Stimulated activated CD8-positive, alpha-beta memory T cell treated with anti-CD3 and anti-CD28 coated beads, Interleukin-4, amount 100 ng/mL, for 4 hours (primary cell): ENCODE results near the gene PEX5L.
"Not testable (repeated sequence)": the region's sequence is repeated elsewhere in the genome, so short reads cannot be mapped to it uniquely, and the experiment has no call there.

Source experiments
- DNase-seq, 2 donors: peaks; one replicate each; pipeline ENCODE4 v3.0.0-alpha.2; 2020; ENCODE audit warnings: low read depth in 2 of 2, low spot score in 1 of 2

PEX5L gene

DNA sequence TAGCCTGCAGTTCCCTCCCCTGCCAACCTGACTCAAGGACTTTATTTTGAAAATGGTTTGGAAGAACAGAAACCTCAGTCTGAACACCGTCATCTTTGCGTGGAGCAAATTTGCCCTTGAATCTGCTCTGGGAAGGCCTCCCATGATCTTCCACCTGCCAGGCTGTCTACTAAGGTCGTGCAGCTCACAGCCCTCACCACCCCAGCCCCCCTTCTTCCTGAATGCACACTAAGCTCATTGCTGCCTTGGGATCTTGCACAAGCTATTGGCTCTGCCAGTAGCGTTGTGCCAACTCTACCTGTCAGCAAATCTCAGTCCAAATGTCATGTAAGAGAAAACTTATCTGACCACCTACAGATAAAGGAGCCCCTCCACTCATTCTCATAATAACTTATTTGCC is 242.4 kb downstream of the PEX5L start:
- DNase-seq = no peak

DNA sequence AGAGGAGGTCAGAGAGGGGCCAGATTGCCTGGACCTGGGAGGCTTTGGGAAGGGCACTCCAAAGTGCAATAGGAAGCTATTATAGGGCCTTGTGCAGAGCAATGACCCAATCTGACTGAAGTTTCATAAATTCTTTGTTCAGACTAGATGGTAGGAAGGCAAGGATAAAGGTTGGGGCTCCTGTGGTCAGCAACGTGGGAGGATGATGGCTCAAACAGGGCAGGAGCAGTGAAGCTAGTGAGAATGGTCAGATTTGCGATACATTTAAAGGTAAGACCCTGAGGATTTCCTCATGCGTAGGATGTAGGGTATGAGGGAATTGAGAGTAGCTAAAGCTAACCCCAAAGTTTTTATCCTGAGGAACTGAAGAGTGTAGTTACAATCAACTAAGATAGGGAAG is 244.9 kb downstream of the PEX5L start:
- no peak for DNase-seq

DNA sequence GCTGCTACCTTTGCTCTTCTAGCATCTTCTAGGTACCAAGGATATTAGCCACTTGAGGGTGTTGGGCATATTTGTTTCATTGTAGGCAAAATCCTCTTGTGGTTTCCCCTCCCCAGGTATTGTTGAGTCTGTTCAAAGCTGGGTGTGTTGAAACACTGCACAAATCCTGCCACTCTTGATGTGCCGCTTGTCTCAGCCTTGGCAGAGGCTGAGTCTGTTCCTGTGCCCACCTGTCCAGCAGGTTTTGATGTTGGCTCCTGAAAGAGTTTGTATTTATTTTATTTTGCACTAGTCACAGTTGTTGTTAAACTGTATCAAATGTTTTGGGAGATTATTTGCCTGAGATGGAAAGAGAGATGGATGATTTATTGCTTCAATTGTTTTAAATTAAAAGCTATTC is 247.7 kb downstream of the PEX5L start:
- no peak for DNase-seq

DNA sequence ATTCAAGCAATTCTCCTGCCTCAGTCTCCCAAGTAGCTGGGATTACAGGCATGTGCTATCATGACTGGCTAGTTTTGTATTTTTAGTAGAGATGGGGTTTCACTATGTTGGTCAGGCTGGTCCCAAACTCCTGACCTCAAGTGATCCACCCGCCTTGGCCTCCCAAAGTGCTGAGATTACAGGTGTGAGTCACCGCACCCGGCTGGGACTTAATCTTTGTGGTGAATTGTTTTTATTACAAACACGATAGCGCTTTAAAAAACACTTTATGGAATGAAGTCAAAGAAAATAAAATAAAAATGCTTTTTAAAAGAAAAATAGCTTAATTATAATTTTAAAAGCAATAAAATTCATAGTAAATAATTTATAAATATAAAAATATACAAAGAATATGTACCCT is 253.9 kb downstream of the PEX5L start:
- DNase-seq = not testable (repeated sequence)

DNA sequence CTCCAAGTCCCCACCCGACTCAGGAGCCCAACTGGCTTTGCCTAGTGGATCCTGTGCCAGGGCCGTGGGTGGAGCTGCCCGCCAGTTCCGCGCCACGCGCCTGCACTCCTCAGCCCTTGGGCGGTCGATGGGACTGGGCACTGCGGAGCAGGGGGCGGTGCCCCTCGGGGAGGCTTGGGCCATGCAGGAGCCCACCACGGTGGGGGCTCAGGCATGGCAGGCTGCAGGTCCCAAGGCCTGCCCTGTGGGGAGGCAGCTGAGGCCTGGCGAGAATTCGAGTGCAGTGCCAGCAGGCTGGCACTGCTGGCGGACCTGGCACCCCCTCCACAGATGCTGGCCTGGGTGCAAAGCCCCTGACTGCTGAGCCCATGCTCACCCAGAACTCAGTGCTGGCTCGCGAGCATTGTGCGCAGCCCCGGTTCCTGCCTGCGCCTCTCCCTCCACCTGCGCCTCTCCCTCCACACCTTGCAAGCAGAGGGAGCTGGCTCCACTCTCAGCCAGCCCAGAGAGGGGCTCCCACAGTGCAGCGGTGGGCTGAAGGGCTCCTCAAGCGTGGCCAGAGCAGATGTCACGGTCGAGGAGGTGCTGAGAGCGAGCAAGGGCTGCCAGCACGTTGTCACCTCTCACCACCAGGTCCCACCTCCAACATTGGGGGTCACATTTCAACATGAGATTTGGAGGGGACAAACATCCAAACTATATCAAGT is 261.2 kb downstream of the PEX5L start:
- no peak for DNase-seq

DNA sequence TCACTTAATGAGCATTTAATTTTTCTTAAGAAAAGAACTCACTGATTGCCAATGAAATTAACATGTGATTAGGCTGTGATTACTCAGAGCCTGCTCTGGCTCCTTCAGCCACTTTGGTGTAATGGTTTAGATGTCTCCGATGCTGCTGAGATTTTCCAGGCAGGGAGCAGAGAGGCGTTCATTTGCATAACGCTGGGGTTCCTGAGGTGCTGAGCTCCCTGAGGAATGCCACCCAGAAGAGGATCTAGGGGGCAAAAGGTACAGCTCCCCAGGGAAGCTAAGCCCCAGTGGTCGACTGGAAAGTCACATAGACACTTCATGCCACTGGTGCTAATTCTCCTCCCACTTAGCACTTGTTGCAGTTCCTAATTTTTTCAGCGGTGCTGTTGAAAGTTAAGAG is 264.4 kb downstream of the PEX5L start:
- DNase-seq = no peak

DNA sequence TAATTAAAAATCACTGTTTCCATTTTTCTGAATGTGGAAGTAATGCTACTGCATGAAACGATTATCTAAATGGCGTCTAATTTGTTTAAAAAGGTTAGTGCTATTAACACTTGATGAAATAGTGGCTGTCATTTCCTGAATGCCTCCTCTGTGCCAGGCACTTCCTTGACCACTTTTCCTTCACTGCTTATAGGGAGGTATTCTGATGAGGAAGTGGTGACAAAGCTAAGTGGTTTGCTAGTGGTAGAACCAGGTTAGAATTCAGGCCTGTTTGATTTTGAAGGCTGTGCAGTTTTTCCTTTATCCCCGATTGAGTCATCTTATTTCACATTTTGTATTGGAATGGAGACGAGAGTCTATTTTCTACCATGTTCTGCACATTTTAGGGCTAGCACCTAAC is 264.9 kb downstream of the PEX5L start:
- DNase-seq = no peak

DNA sequence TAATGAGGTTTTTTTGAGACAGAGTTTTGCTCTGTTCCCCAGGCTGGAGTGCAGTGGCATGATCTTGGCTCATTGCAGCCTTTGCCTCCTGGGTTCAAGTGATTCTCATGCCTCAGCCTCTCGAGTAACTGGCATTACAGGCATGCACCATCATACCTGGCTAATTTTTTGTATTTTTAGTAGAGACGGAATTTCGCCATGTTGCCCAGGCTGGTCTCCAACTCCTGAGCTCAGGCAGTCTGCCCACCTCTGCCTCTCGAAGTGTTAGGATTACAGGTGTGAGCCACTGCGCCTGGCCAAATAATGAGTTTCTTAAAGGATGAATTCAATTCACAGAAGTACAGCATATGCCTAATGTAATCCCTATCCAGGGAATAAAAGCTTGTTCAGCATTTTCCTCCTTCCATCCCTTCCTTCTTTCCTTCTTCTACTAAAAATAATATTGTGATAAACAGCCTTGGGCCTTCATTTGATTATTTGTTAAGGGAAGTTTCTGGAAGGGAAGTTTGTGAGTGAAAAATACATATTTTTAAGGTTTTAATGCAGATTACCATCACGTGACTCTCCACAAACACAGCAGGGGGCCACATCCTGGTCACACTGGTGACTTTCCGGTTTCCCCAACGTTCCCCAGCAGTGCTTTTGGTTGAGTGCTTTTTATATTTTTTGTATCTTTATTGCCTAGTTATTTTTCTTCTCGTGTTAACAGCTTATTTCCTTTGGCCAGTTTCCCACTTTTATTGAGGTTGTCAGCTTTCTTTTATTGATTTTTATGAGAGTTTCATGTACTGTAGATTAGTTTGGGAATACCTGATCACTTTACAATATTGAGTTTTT is 267.1 kb downstream of the PEX5L start:
- DNase-seq = no peak

DNA sequence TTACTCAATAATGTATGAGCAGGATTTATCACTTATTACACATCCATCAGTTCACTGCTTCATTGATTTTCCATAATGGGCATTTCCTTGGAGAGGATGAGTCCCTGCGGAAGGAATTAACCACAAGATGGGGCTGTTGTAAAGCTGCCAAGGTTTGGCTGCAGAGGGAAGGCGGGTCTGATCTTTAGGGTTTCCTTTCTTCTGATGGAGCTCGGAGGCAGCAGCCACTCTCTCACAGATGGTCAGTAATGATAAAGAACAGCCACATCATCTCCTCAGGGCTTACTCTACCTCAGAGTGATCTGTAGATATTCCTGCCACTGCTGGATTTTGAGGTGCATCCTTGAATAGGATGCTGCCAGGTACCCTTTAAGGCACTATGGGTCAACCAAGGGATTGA is 268.7 kb downstream of the PEX5L start:
- no peak for DNase-seq

DNA sequence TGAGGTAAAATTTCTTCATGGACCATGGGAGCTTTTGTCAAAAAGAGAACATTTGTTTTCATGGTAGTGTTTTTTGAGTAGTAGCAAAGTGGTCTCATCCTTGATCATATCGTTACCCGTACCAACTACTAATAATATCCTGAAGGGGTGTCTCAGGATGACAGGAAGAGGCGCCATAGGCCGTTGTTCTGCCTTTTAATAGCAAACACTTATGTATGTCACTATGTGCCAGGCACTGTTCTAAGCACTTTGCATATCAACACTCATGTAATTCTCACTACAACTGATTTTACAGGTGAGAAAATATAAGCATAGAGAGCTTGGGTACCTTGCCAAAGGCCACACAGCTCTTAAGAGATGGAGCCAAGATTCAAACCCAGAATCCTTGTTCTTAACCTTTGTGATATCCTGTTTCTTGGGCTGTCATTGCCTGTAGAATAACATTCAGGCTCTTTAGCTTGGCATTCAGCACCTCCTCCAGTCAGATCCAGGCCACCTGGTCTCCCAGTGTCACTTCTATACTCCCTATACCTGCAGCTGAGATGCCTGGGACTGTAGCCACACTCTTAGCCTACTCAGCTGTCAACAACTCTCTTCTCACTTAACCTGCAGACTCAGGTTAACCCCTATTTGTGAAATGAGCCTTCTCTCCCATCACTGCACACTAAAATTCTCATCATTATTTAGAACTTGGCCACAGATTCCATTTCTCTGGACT is 270.2 kb downstream of the PEX5L start:
- DNase-seq = no peak

DNA sequence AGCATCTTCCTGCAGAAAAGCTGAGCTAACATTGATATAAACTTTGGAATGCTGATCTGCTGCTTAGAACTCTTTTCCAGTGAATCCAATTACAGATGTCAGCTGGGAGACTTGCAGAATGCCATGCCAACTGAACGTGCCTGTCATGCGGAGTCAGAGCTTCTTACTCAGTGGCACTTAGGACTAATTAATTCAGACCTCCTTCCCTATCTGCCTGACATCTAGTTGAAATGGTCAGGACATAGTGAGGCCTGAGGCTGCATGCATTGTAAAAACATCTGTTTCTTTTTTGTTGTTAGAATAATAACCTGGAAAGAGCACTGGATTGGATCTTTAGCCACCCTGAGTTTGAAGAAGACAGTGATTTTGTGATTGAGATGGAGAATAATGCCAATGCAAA is 271.3 kb downstream of the PEX5L start:
- DNase-seq = no peak

DNA sequence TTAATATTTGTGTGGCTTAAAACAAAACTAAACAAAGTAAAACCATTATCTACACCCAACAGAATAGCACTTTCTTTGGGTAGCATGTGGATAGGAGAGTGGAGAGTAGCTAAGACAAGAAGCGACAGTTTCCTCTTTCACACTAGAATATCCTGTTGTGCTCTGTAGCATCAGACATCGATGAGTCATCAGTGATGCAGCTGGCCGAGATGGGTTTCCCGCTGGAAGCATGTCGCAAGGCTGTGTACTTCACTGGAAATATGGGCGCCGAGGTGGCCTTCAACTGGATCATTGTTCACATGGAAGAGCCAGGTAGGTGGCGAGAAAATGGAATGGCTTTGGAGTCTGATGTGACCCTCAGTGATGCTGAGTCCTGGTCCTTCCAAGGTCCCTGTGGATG is 275.8 kb downstream of the PEX5L start:
- no peak for DNase-seq

DNA sequence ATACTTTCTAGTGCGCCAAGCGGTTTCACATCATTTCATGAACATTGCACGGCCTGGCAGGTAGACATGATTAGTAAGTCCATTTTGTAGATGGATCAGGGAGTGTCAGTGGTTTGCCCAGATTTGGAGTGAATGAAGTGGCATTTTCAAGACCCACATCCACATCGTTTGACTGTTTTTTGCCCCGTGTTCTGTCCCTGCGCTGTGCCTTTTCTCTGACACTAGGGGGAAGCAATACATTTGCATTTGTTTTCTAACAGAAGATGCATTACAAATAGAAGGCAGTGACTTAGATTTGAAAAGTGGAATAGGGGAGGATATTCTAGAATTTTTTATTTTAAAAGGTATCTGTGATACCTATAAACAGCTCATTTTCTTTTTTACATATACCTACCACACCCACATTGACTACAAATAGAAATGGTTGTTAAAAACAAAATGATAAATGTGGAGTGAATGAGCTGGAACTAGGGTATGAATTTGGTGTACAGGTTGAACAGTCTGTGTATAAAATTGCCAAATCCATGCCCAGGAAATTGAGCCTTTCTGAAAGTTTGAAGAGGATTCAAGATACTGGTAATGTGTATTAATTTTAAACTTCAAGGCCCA is 285.9 kb downstream of the PEX5L start:
- no peak for DNase-seq

DNA sequence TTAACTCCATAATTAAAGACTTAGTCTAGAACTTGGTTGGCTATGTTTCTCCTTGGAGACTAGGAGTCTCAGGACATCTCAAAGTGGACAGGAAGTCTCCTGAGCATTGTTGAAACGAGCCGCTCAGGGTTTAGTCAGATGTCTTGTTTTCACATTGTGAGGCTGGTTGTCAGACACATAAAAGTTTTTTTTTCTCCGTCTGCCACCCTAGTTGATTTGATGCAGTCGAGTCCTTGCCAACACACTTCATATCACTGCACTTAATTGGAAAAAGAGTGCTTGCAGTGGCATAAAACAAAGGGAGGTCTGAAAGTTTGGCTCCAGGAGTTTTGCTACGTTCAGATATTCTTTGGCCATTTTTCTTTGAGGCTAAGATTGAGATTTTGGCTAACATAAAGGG is 291.0 kb downstream of the PEX5L start:
- no peak for DNase-seq

DNA sequence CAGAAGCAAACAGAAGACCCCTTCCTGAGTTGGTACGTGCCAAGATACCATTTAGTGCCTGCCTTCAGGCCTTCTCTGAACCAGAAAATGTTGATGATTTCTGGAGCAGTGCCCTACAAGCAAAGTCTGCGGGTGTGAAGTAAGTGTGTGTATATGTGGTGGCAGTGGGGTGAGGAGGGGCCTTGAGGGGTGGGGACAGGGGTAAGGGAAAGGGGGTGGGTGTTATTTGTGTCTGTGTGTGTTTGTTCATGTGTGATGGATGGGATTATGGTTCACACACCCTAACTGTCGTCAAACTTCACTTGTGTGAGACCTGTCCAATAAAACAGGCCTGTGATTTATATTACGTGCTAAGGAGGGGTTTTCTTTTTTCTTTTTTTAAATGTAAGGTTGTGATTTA is 291.7 kb downstream of the PEX5L start:
- no peak for DNase-seq
